SK-N-SH (cell line): Measurements from ENCODE around the gene SCYGR4. TPM values are rescaled to one million over a fixed set of nuclear protein-coding genes. Genes with fewer than 3 reads are reported as not detected.

Source experiments
- CTCF ChIA-PET: fragments of 300-600, 350-600 bp; formaldehyde crosslinking; extraction: SDS; loops from one replicate; lab custom pipeline; 2021; lab: Yijun Ruan, JAX
- POLR2A ChIA-PET: fragments of 350-600 bp; sonication (Branson Sonifier 250); formaldehyde crosslinking; extraction: SDS; loops from one replicate; lab custom pipeline; 2020; ENCODE audit warnings: antibody characterized with exemption, inconsistent platforms; lab: Yijun Ruan, JAX
- DNase-seq: peaks from one replicate; pipeline ENCODE4 v3.0.0; 2012
- H2AFZ ChIP-seq: fragments of 200-600 bp; sonication (generic); 2 replicates; pipeline ENCODE4 v1.8.1; 2016; ENCODE audit warnings: antibody characterized with exemption, mild to moderate bottlenecking, low read depth
- H3F3A ChIP-seq: fragments of 200-600 bp; sonication (generic); replicated peaks from 2 replicates; pipeline ENCODE3; 2016; ENCODE audit warnings: antibody characterized with exemption, mild to moderate bottlenecking; ENCODE audit not compliant: insufficient read depth
- H3K27ac ChIP-seq, 2 experiments: fragments of 200-500 bp in 1 of 2; fragments of 200-600 bp in 1 of 2; sonication (Bioruptor generic) in 1 of 2; sonication (generic), shearing (Covaris generic) in 1 of 2; 2 replicates each; pipeline versions ENCODE4 v1.5.1 to v1.6.1; 2014 to 2016; ENCODE audit warnings: low read depth in 2 of 2, inconsistent platforms in 1 of 2, low read length in 1 of 2, mild to moderate bottlenecking in 1 of 2, mixed read lengths in 1 of 2
- H3K27me3 ChIP-seq: fragments of 200-600 bp; sonication (generic), shearing (Covaris generic); 2 replicates; pipeline ENCODE4 v1.6.1; 2016; ENCODE audit warnings: mixed run types; ENCODE audit not compliant: insufficient read depth
- H3K36me3 ChIP-seq, 2 experiments: fragments of 200-500 bp in 1 of 2; fragments of 200-600 bp in 1 of 2; sonication (Bioruptor generic) in 1 of 2; sonication (generic) in 1 of 2; replicated peaks in 1 of 2; 2 replicates each; pipeline versions ENCODE3 to v1.5.1; 2014 to 2016; ENCODE audit warnings: low read length in 1 of 2, mild to moderate bottlenecking in 1 of 2; ENCODE audit not compliant: insufficient read depth in 2 of 2, control insufficient read depth in 1 of 2
- H3K4me1 ChIP-seq, 2 experiments: fragments of 200-500 bp in 1 of 2; fragments of 200-600 bp in 1 of 2; sonication (Bioruptor generic) in 1 of 2; sonication (generic), shearing (Covaris generic) in 1 of 2; 2 replicates each; pipeline versions ENCODE4 v1.5.1 to v1.6.1; 2014 to 2016; ENCODE audit warnings: low read depth in 1 of 2, low read length in 1 of 2, mixed run types in 1 of 2; ENCODE audit not compliant: insufficient read depth in 2 of 2, control insufficient read depth in 1 of 2
- H3K4me2 ChIP-seq: fragments of 200-600 bp; sonication (generic), shearing (Covaris generic); 2 replicates; pipeline ENCODE4 v1.6.1; 2017; ENCODE audit warnings: mixed run types
- H3K4me3 ChIP-seq, 2 experiments: fragments of 200-500 bp in 1 of 2; fragments of 200-600 bp in 1 of 2; sonication (Bioruptor generic) in 1 of 2; sonication (generic), shearing (Covaris generic) in 1 of 2; 2 replicates each; pipeline versions ENCODE4 v1.5.1 to v1.8.1; 2014 to 2016; ENCODE audit warnings: low read depth in 2 of 2, inconsistent platforms in 1 of 2, low read length in 1 of 2, mild to moderate bottlenecking in 1 of 2, mixed read lengths in 1 of 2, moderate library complexity in 1 of 2
- H3K79me2 ChIP-seq: fragments of 200-600 bp; sonication (generic); 2 replicates; pipeline ENCODE4 v1.8.1; 2017; ENCODE audit warnings: mild to moderate bottlenecking; ENCODE audit not compliant: insufficient read depth
- H3K9ac ChIP-seq: fragments of 200-600 bp; sonication (generic); 2 replicates; pipeline ENCODE4 v1.6.1; 2017; ENCODE audit warnings: mixed run types
- H3K9me2 ChIP-seq: fragments of 200-600 bp; sonication (generic); 2 replicates; pipeline ENCODE4 v1.6.1; 2017; ENCODE audit warnings: mixed run types
- H3K9me3 ChIP-seq: fragments of 200-600 bp; sonication (generic); 2 replicates; pipeline ENCODE4 v1.6.1; 2017; ENCODE audit warnings: mixed run types, mild to moderate bottlenecking, moderate library complexity
- H4K20me1 ChIP-seq: fragments of 200-600 bp; sonication (generic); 2 replicates; pipeline ENCODE4 v1.6.1; 2017; ENCODE audit warnings: mild to moderate bottlenecking, mixed run types; ENCODE audit not compliant: insufficient read depth
- ELF1 ChIP-seq: IDR thresholded peaks from 2 replicates; pipeline ENCODE4 v1.4.0; 2012
- EZH2phosphoT487 ChIP-seq: fragments of 200-600 bp; sonication (generic); IDR thresholded peaks from 2 replicates; pipeline ENCODE4 v1.6.1; 2017; ENCODE audit warnings: low read depth, mixed run types, mild to moderate bottlenecking, antibody characterized with exemption, moderate library complexity, borderline replicate concordance
- FOSL2 ChIP-seq: IDR thresholded peaks from 2 replicates; pipeline ENCODE4 v1.4.0; 2012; ENCODE audit warnings: low read depth, mild to moderate bottlenecking, moderate library complexity, borderline replicate concordance
- GATA2 ChIP-seq: sonication (generic); formaldehyde crosslinking; IDR thresholded peaks from 2 replicates; pipeline ENCODE4 v1.5.0; 2020; ENCODE audit warnings: mild to moderate bottlenecking, missing genetic modification reagents
- IRF3 ChIP-seq: fragments of 150-350 bp; IDR thresholded peaks from 2 replicates; pipeline ENCODE4 v1.6.1; 2016; ENCODE audit warnings: mild to moderate bottlenecking, low read depth, low read length
- JUND ChIP-seq: IDR thresholded peaks from 2 replicates; pipeline ENCODE4 v1.4.0; 2012
- MXI1 ChIP-seq: IDR thresholded peaks from 2 replicates; pipeline ENCODE4 v1.6.1; 2012; ENCODE audit warnings: mild to moderate bottlenecking, low read depth, low read length, improper control_type of control experiment
- NFIC ChIP-seq: IDR thresholded peaks from 2 replicates; pipeline ENCODE4 v1.4.0; 2012; ENCODE audit warnings: borderline replicate concordance
- NRF1 ChIP-seq: IDR thresholded peaks from 2 replicates; pipeline ENCODE4 v1.6.1; 2012; ENCODE audit warnings: low read depth, mild to moderate bottlenecking, low read length
- RAD21 ChIP-seq: IDR thresholded peaks from 2 replicates; pipeline ENCODE4 v1.6.1; 2012; ENCODE audit warnings: mild to moderate bottlenecking, low read length
- RCOR1 ChIP-seq: fragments of 150-350 bp; IDR thresholded peaks from 2 replicates; pipeline ENCODE4 v1.6.1; 2017; ENCODE audit warnings: antibody characterized with exemption, low read length
- RXRA ChIP-seq: IDR thresholded peaks from 2 replicates; pipeline ENCODE4 v1.4.0; 2012; ENCODE audit warnings: low read depth, mild to moderate bottlenecking, borderline replicate concordance
- SIN3A ChIP-seq: IDR thresholded peaks from 2 replicates; pipeline ENCODE4 v1.6.1; 2012; ENCODE audit warnings: low read depth, mild to moderate bottlenecking, low read length, moderate library complexity, borderline replicate concordance
- TAF1 ChIP-seq: IDR thresholded peaks from 2 replicates; pipeline ENCODE4 v1.6.1; 2012; ENCODE audit warnings: low read depth, mild to moderate bottlenecking, low read length, moderate library complexity, borderline replicate concordance
- TCF12 ChIP-seq: IDR thresholded peaks from 2 replicates; pipeline ENCODE4 v1.4.0; 2012
- YY1 ChIP-seq: IDR thresholded peaks from 2 replicates; pipeline ENCODE4 v1.4.0; 2012; ENCODE audit warnings: low read depth, mild to moderate bottlenecking
- ZBTB33 ChIP-seq: IDR thresholded peaks from 2 replicates; pipeline ENCODE4 v1.4.0; 2012; ENCODE audit warnings: low read depth, borderline replicate concordance
- WGBS: methylation state at CpG from one replicate; pipeline ENCODE4 v1.1.6; 2017; ENCODE audit warnings: low lambda C conversion rate; 5-methylcytosine and 5-hydroxymethylcytosine counted together
- polyA plus RNA-seq, 3 experiments: library from polyadenylated mRNA; depleted of rRNA; stranded (reverse); fragments of >200 nt; gene quantifications; 2 replicates each; pipeline ENCODE4 v1.2.3, GENCODE V29; 2012
- TF ChIP-seq, protein P1 (sequence below): IDR thresholded peaks from 2 replicates; pipeline ENCODE4 v1.4.0; 2012; ENCODE audit warnings: low read depth

The SCYGR4 gene
- polyA plus RNA-seq, 1 of the 3 experiments (the other 2 are of a cell fraction): not detected

DNA sequence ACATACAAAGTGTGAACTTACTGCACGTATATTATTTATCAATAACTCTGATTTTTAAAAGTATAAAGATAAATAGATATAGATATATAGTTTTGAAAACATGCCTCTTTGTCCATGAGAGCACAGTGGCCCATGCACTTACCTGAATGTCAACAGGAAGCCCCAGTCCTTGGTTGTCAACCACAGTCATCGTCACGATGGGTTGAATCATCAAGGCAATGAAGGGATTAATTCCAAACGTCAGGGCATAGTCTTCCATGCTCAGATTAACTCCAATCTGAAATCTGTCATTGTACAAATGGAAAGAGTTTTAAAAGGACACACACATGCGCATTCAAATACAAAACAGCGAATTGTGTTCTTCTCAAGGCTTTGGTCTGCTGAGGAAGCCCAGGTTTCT, 15.5 kb downstream of the SCYGR4 start:
- CTCF ChIA-PET: interaction anchor here (1.4 kb wide), 1 partner anchor 25 kb away, joined by 4 read pairs; no protein-coding TSS in a partner anchor
- Histone ChIP-seq H3K4me3 (no peak overlapping the region), H3F3A (no peaks in the 10 kb centered on the region), H3K36me3 (no peaks in the 10 kb centered on the region), H3K9ac (no peak overlapping the region), H3K27ac (no peak overlapping the region), H3K4me1 (peaks cover 0 to 5% of the 10 kb centered on the region in 2 experiments; a peak in 1 of 4 replicates), H4K20me1 (no peaks in the 10 kb centered on the region), H3K9me2 (no peaks in the 10 kb centered on the region), H2AFZ (no peak overlapping the region), H3K27me3 (no peaks in the 10 kb centered on the region), H3K79me2 (no peaks in the 10 kb centered on the region), H3K9me3 (no peaks in the 10 kb centered on the region), H3K4me2 (no peak overlapping the region)
- TF ChIP-seq TAF1 (no peak), NRF1 (no peak), GATA2 (CRISPR knock-in tag) (no peak), MXI1 (no peak), IRF3 (no peak), RXRA (no peak), NFIC (no peak), SIN3A (no peak), ELF1 (no peak), EZH2phosphoT487 (no peak), YY1 (no peak), RAD21 (no peak), FOSL2 (no peak), RCOR1 (no peak), TCF12 (no peak), ZBTB33 (no peak), JUND (no peak)
- TF ChIP-seq, protein P1, sequence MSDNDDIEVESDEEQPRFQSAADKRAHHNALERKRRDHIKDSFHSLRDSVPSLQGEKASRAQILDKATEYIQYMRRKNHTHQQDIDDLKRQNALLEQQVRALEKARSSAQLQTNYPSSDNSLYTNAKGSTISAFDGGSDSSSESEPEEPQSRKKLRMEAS: no peak
- WGBS: 74% methylated on average over 6 of the region's 6 CpGs
- DNase-seq: no peak
- POLR2A ChIA-PET: no interaction called here
